ENCODE results near the gene BEX4. TPM values are rescaled to one million over a fixed set of nuclear protein-coding genes. Genes with fewer than 3 reads are reported as not detected.
"Not testable (repeated sequence)": the region's sequence is repeated elsewhere in the genome, so short reads cannot be mapped to it uniquely, and the experiment has no call there.

Gene BEX4
- total and polyA plus RNA-seq, 2 experiments from 2014 or later = 39.3 to 135 TPM

GRCh38 chrX:103225918-103226317, 11.0 kb downstream of the BEX4 start:
- peaks cover 17% of the 10 kb centered on the region for H3K27me3 ChIP-seq (ENCODE audit: insufficient read depth)
- H3K27me3 Mint-ChIP-seq (ENCODE audit: insufficient read depth, low read depth, poor library complexity); H3K36me3 Mint-ChIP-seq (ENCODE audit: low read depth); H3K4me1 Mint-ChIP-seq; H4K20me1 ChIP-seq (replicated peaks; ENCODE audit: insufficient read depth); H3K9me3 Mint-ChIP-seq; H3K4me1 ChIP-seq (ENCODE audit: insufficient read depth); DNase-seq (ENCODE audit: low spot score); H3K27ac Mint-ChIP-seq; H3K4me3 Mint-ChIP-seq; H2AFZ ChIP-seq; H3K9me2 ChIP-seq (ENCODE audit: insufficient read depth); H3K27ac ChIP-seq (ENCODE audit: low read depth); ATAC-seq; H3K4me3 ChIP-seq; H3F3A ChIP-seq (replicated peaks; ENCODE audit: low read depth); H3K36me3 ChIP-seq (ENCODE audit: insufficient read depth); H3K4me2 ChIP-seq; H3K79me2 ChIP-seq (replicated peaks; ENCODE audit: insufficient read depth): not testable (repeated sequence)

GRCh38 chrX:103233263-103233662, 18.4 kb downstream of the BEX4 start:
- no peak overlapping the region for H3K27ac ChIP-seq (ENCODE audit: low read depth)
- ATAC-seq = no peak
- H3K36me3 ChIP-seq (ENCODE audit: insufficient read depth) = no peaks in the 10 kb centered on the region
- H3K4me2 ChIP-seq = no peak overlapping the region
- H3K27me3 ChIP-seq (ENCODE audit: insufficient read depth) = no peaks in the 10 kb centered on the region
- no peaks in the 10 kb centered on the region for H3K79me2 ChIP-seq (replicated peaks; ENCODE audit: insufficient read depth)
- peaks cover 7% of the 10 kb centered on the region; the same call in 2 of the 3 replicates for H3K4me1 Mint-ChIP-seq
- H3K4me1 ChIP-seq (ENCODE audit: insufficient read depth) = no peaks in the 10 kb centered on the region
- no peak overlapping the region for H3K4me3 ChIP-seq
- H3K9me2 ChIP-seq (ENCODE audit: insufficient read depth) = no peaks in the 10 kb centered on the region
- no peaks in the 10 kb centered on the region for H3F3A ChIP-seq (replicated peaks; ENCODE audit: low read depth)
- DNase-seq (ENCODE audit: low spot score) = no peak
- H2AFZ ChIP-seq = no peak overlapping the region
- H3K27me3 Mint-ChIP-seq (ENCODE audit: insufficient read depth, low read depth, poor library complexity) = peaks cover 1% of the 10 kb centered on the region
- TF ChIP-seq ZNF462 (CRISPR knock-in tag; IDR thresholded peaks at IDR 0.05) = no peak
- H4K20me1 ChIP-seq (replicated peaks; ENCODE audit: insufficient read depth) = no peaks in the 10 kb centered on the region
- H3K4me3 Mint-ChIP-seq = no peak overlapping the region
- H3K36me3 Mint-ChIP-seq (ENCODE audit: low read depth) = no peaks in the 10 kb centered on the region
- H3K27ac Mint-ChIP-seq = no peak overlapping the region
- H3K9me3 Mint-ChIP-seq = no peaks in the 10 kb centered on the region

Measured in GM23338 (cell line).